Lung (tissue), 12 donors: ENCODE data around the gene USP6. TPM values are rescaled to one million over a fixed set of nuclear protein-coding genes. Genes with fewer than 3 reads are reported as not detected.
"Not testable (repeated sequence)": the region's sequence is repeated elsewhere in the genome, so short reads cannot be mapped to it uniquely, and the experiment has no call there.

Experiments
- ATAC-seq: fragments of 200-7000 bp; cut with Tn5 transposase; one replicate; pipeline ENCODE4 v1.9.1; 2020; ENCODE audit warnings: moderate number of reproducible peaks; ENCODE audit not compliant: insufficient read depth, low FRiP score
- DNase-seq, 3 donors: peaks; one replicate each; pipeline ENCODE4 v3.0.0-alpha.2; 2013 to 2017
- H3K27ac ChIP-seq, 2 donors: one replicate each; pipeline ENCODE4 v1.5.1; 2013; ENCODE audit warnings: mild to moderate bottlenecking in 2 of 2, moderate library complexity in 2 of 2, control low read depth in 1 of 2, inconsistent platforms in 1 of 2, low read depth in 1 of 2, low read length in 1 of 2
- H3K27me3 ChIP-seq, 3 donors: one replicate each; pipeline ENCODE4 v1.5.1; 2013; ENCODE audit warnings: low read length in 2 of 3; ENCODE audit not compliant: control insufficient read depth in 3 of 3, insufficient read depth in 3 of 3
- H3K36me3 ChIP-seq, 4 donors: one replicate each; pipeline ENCODE4 v1.5.1; 2013; ENCODE audit warnings: low read length in 4 of 4, mild to moderate bottlenecking in 1 of 4, moderate library complexity in 1 of 4; ENCODE audit not compliant: control insufficient read depth in 4 of 4, insufficient read depth in 4 of 4
- H3K4me1 ChIP-seq, 5 donors: one replicate each; pipeline ENCODE4 v1.5.1; 2013; ENCODE audit warnings: low read length in 5 of 5, mild to moderate bottlenecking in 2 of 5, moderate library complexity in 1 of 5; ENCODE audit not compliant: control insufficient read depth in 5 of 5, insufficient read depth in 5 of 5
- H3K4me3 ChIP-seq: one replicate; pipeline ENCODE4 v1.5.1; 2013; ENCODE audit warnings: mild to moderate bottlenecking, control low read depth, moderate library complexity
- H3K9ac ChIP-seq, 2 donors: one replicate each; pipeline ENCODE4 v1.5.1; 2013; ENCODE audit warnings: low read length in 2 of 2, control low read depth in 1 of 2; ENCODE audit not compliant: insufficient read depth in 1 of 2
- H3K9me3 ChIP-seq, 4 donors: one replicate each; pipeline ENCODE4 v1.5.1; 2013; ENCODE audit warnings: low read length in 3 of 4, mild to moderate bottlenecking in 1 of 4, moderate library complexity in 1 of 4; ENCODE audit not compliant: control insufficient read depth in 4 of 4, insufficient read depth in 3 of 4
- WGBS, 2 donors: extraction: QIAGEN DNeasy Blood & Tissue Kit; methylation state at CpG; one replicate each; pipeline ENCODE4 v1.1.7; 2013; 5-methylcytosine and 5-hydroxymethylcytosine counted together
- polyA plus RNA-seq, 2 donors: library from polyadenylated mRNA; stranded (reverse); fragments of 200-250 nt; gene quantifications; one replicate each; pipeline ENCODE4 v1.2.1, GENCODE V29; 2013
- total RNA-seq, 2 donors: library from RNA; depleted of rRNA in 1 of 2; stranded (reverse); fragments of >200 nt in 1 of 2; gene quantifications; one replicate each; pipeline ENCODE4 v1.2.1, GENCODE V29; 2014 to 2021
- TF ChIP-seq, protein P1 (sequence below): IDR thresholded peaks from 2 replicates; pipeline ENCODE4 v1.5.1; 2012; ENCODE audit warnings: mild to moderate bottlenecking; ENCODE audit errors: control extremely low read depth, extremely low read depth
- donor health status: control.
- donor health status: control.
- donor health status: Bipolar disorder and iron deficiency.
- donor health status: healthy.
- donor health status: DM: yes; HTN: yes; CAD: no.

USP6 gene
- total and polyA plus RNA-seq, 4 donors = 0.05 to 0.46 (median 0.21) TPM

DNA sequence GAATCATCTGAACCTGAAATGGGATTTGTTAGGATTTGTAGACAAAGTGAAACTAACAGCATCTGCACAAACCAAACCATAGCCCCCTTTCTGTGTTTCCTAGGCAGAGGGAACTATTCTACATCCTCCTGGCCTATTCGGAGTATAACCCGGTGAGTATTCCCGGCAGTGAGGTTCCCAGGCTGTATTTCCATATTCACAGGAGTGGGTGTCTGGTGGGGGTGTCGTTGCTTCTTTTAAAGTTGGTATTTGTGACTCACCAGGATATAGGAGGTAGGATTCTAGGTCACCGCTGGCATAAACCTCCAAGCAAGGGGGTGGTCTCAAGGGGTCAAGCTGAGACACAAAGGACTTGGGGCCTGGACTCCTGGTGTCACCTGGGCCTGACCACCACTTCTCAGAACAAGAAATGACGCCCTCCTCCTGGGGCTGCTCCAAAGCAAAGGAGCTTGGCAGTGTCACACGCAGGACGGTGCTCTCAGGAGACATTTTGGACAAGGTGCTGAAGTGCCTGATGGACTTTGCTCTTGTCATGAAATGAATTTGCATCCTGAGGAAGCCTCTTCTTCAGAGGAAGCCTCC, 19.4 kb downstream of the USP6 start:
- H3K4me3 ChIP-seq, H3K9ac ChIP-seq, H3K27me3 ChIP-seq, H3K27ac ChIP-seq, H3K9me3 ChIP-seq, DNase-seq, H3K4me1 ChIP-seq, H3K36me3 ChIP-seq, ATAC-seq: not testable (repeated sequence)
- 82 to 95% methylated on average over 8 of the region's 8 CpGs for WGBS, 2 donors

DNA sequence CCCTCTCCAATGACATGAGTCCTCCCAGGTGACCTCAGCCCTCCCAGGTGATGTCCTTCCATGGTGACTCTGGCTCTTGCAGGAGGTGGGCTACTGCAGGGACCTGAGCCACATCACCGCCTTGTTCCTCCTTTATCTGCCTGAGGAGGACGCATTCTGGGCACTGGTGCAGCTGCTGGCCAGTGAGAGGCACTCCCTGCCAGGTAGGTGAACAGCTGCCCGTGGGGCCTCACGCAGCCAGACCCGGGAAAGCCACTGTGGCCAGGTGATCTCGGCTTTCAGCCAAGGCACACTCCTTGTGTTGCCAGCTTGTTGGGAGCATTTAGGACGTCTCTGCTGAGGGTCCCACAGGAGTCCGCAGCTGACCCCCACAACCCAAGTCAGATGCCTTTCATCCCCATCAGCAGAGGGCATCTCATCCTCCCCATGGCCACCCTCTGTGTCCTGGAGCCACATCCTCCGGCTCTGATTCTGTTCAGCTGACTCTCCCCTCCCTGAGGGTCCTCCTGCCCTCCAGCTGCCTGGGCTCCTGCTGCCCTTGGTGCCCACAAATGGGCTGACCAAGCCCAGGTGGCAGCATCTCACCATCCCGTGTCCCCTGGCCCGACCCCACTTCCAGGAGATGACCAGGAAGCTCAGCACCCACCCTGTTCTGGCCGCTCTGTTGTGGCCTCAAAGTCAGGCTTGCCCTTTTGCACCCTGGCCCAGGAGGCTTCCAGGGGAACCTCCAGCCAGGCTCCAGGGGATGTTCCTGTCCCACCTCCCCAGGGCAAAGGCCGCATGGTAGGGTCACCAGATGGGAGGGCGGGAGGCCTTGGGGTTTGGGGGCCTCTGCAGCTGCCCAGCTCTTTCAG, 20.1 kb downstream of the USP6 start:
- H3K9ac ChIP-seq = no peak overlapping the region

DNA sequence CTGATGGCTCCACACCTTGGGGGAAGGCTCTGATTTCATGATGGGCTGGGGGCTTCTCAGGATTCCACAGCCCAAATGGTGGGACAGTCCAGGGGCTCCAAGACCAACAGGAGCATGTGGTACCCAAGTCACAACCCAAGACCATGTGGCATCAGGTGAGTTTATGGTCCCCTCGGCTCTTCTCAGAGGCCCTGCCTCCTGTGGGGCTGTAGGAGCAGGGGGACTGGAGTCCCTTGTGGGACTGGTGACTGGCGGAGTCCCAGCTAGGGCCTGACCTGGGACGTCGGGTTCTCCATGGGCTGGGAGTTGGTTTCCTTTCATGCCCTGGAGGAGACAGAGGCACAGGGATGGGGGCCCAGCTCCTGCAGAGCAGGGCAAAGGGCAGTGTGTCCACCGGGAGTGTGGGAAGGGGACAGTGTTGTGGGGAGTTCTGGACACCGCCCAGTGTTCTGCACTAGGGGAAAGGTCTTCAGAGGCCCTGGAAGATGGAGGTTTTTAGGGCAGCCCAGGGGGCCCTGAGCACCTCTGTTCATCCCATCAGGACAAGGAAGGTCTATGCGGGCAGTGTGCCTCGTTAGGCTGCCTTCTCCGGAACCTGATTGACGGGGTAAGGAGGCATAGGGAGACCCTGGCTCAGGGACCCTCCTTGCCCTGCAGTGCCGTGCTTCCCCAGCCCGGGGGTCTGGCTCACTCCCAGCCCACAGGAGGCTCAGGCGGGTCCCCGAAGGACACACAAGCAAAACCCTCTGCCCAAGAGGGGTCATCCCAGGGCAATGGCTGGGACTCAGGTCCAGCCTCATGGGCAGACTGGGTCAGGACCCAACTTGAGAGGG, 21.0 kb downstream of the USP6 start:
- H3K9me3 ChIP-seq, DNase-seq, H3K4me1 ChIP-seq, H3K27ac ChIP-seq, H3K9ac ChIP-seq, ATAC-seq, H3K4me3 ChIP-seq, H3K36me3 ChIP-seq, H3K27me3 ChIP-seq: not testable (repeated sequence)
- WGBS, 2 donors = 88 to 93% methylated on average over 14 of the region's 14 CpGs

More for the DNA sequence above, 20.1 kb downstream of the USP6 start:
- Histone ChIP-seq H3K9me3 (peaks cover 0 to 2% (median 0%) of the 10 kb centered on the region in 4 donors), H3K27ac (no peak overlapping the region), H3K36me3 (no peaks in the 10 kb centered on the region), H3K27me3 (no peaks in the 10 kb centered on the region), H3K4me1 (no peaks in the 10 kb centered on the region), H3K4me3 (no peak overlapping the region)
- ATAC-seq = no peak
- 81 to 93% methylated on average over 14 of the region's 14 CpGs for WGBS, 2 donors
- TF ChIP-seq, protein P1, sequence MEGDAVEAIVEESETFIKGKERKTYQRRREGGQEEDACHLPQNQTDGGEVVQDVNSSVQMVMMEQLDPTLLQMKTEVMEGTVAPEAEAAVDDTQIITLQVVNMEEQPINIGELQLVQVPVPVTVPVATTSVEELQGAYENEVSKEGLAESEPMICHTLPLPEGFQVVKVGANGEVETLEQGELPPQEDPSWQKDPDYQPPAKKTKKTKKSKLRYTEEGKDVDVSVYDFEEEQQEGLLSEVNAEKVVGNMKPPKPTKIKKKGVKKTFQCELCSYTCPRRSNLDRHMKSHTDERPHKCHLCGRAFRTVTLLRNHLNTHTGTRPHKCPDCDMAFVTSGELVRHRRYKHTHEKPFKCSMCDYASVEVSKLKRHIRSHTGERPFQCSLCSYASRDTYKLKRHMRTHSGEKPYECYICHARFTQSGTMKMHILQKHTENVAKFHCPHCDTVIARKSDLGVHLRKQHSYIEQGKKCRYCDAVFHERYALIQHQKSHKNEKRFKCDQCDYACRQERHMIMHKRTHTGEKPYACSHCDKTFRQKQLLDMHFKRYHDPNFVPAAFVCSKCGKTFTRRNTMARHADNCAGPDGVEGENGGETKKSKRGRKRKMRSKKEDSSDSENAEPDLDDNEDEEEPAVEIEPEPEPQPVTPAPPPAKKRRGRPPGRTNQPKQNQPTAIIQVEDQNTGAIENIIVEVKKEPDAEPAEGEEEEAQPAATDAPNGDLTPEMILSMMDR = no peak
- no peak for DNase-seq

DNA sequence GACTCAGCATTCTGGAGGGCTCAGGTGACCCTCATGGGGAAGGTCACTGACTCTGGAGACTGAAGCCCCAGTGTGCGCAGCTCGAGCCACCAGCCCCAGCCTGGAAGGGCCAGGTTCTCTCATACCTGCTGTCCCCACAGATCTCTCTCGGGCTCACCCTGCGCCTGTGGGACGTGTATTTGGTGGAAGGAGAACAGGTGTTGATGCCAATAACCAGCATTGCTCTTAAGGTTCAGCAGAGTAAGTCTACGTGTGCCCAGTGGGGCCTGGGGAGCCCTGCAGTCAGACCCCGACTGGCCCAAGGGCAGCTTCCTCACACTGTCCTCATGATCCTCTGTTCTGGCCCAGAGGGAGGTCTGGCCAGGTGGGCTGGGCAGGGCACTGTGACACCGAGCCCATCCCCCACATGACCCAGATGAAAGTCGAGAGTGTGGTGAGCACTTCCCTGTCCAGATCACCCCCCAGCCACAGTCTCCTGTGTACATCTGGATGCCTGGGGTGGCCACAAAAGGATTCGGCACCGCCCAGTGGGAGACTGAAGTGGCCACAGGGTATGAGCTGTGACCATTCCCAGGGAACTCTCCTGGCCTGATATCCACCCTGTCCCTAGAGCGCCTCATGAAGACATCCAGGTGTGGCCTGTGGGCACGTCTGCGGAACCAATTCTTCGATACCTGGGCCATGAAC, 21.8 kb downstream of the USP6 start:
- not testable (repeated sequence) for H3K9ac ChIP-seq, ATAC-seq, H3K9me3 ChIP-seq, H3K36me3 ChIP-seq, H3K4me1 ChIP-seq, DNase-seq, H3K27me3 ChIP-seq, H3K4me3 ChIP-seq, H3K27ac ChIP-seq
- 88 to 97% methylated on average over 13 to 15 of the region's 15 CpGs for WGBS, 2 donors

DNA sequence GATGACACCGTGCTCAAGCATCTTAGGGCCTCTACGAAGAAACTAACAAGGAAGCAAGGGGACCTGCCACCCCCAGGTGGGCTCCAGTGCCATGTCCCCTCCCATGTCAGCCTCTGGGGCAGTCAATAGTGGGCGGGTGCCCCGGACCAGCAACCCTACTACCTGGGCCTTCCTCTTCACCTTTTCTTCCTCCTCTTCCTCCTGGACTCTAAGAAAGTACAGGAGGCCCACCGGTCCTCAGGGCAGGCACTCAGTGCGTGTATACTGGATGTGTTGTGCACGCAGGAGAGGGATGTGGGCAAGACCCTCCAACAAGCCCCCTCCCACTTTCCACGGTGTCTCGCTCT, 22.3 kb downstream of the USP6 start:
- H3K4me3 ChIP-seq, H3K27me3 ChIP-seq, H3K27ac ChIP-seq, H3K36me3 ChIP-seq, DNase-seq, H3K4me1 ChIP-seq, H3K9ac ChIP-seq, ATAC-seq, H3K9me3 ChIP-seq: not testable (repeated sequence)
- 91 to 98% methylated on average over 9 of the region's 9 CpGs for WGBS, 2 donors
